GM18907 (cell line): ENCODE results near the gene POLDIP2.
A peak's percentile ranks its signal among the peaks of the same experiment; 100 is the strongest.

Source experiments
- ATAC-seq: cut with Tn5 transposase; IDR thresholded peaks from one replicate; pipeline ENCODE4 v1.9.1; 2021; ENCODE audit warnings: mild to moderate bottlenecking, moderate library complexity; ENCODE audit not compliant: unreplicated experiment

The POLDIP2 gene

GRCh38 chr17:28317966-28318758 lies 39.2 kb downstream of the POLDIP2 start:
- peak; percentile 17 for ATAC-seq

- no peak for ATAC-seq
Observed at GRCh38 chr17:28317099-28317965, 40.0 kb downstream of the POLDIP2 start.

DNA sequence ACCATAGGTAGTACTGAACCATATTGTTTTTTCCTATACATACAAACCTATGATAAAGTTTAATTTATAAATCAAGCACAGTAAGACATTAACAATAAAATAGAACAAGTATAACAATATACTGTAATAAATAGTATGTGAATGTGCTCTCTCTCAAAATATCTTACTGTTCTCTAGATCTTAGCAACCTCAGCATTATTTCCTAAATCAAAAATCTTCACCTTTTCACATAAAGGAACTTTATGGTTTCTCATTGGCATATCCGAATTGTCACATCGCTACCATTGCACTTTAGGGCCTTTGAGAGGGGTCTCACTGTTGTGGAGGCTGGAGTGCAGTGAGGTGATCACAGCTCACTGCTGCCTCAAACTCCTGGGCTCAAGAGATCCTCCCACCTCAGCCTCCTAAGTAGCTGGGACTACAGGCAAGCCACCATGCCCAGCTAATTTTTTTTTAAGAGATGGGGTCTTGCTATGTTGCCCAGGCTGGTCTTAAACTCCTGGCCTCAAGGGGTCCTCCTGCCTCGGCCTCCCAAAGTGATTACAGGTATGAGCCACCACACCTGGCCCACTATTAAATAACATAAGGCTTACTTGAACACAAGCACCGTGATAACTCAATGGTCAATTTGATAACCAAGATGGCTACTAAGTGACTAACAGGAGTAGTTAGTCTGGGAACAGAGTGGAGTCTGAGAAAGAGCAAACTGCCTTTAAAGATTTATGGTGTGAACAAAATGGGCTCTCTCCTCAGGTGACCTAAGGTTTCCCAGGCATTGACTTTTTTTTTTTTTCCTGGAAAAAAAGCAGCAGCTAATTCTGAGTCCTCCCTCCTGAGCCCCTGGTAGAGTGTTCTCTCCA lies 41.3 kb downstream of the POLDIP2 start:
- ATAC-seq: no peak

DNA sequence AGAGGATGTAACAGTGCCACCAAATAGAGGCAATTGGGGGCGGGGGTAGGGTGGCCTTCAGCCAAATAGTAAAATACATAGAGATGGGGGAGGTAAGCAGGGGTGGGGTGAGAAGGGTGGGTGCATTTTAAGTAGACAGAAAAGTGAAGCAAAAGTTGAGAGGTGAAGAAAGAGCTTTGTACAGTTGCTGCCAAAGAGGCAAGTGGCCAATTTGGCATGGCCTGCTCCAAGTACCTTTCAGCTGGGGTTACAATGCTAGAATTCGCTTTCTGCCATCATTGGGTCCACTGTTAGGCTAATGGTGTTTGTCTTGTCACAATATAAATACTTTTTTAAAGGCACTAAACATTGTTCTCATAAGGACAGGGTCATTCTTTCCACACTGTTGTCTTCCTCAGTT lies 43.5 kb downstream of the POLDIP2 start:
- no peak for ATAC-seq

- no peak for ATAC-seq
Observed at GRCh38 chr17:28306954-28307401, 50.3 kb downstream of the POLDIP2 start.

DNA sequence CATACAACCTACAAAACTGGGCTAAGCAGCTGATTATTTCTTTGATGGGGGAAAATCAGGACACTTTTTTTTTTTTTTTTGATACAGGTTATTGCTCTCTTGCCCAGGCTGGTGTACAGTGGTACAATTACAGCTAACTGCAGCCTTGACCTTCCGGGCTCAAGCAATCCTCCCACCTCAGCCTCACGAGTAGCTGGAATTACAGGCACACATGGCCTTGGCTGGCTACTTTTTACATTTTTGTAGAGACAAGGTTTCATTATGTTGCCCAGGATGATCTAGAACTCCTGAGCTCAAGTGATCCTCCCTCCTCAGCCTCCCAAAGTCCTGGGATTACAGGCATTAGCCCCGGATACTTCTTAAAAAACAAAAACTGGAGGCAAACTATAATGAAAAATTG lies 58.9 kb downstream of the POLDIP2 start:
- no peak for ATAC-seq
